GM19035 (cell line): Measurements from ENCODE around the gene SYF2.
"Not testable (repeated sequence)": the region's sequence is repeated elsewhere in the genome, so short reads cannot be mapped to it uniquely, and the experiment has no call there.

Experiments used
- ATAC-seq: cut with Tn5 transposase; IDR thresholded peaks from one replicate; pipeline ENCODE4 v1.9.1; 2021; ENCODE audit not compliant: unreplicated experiment

The SYF2 gene

GRCh38 chr1:25208092-25208491, 24.2 kb downstream of the SYF2 start:
- no peak for ATAC-seq

- ATAC-seq = no peak
Observed at GRCh38 chr1:25206201-25206600, 26.1 kb downstream of the SYF2 start.

GRCh38 chr1:25205786-25206185, 26.5 kb downstream of the SYF2 start:
- no peak for ATAC-seq

GRCh38 chr1:25204797-25205480, 27.4 kb downstream of the SYF2 start:
- ATAC-seq = no peak

GRCh38 chr1:25201006-25201405, 31.3 kb downstream of the SYF2 start:
- ATAC-seq = no peak

- no peak for ATAC-seq
Observed at GRCh38 chr1:25199819-25200620, 32.3 kb downstream of the SYF2 start.

- ATAC-seq = no peak
Observed at GRCh38 chr1:25198663-25199252, 33.5 kb downstream of the SYF2 start.

- ATAC-seq = no peak
Observed at GRCh38 chr1:25197982-25198662, 34.2 kb downstream of the SYF2 start.

GRCh38 chr1:25197235-25197975, 34.9 kb downstream of the SYF2 start:
- no peak for ATAC-seq

- ATAC-seq = no peak
Observed at GRCh38 chr1:25196830-25197229, 35.5 kb downstream of the SYF2 start.

GRCh38 chr1:25195835-25196234, 36.5 kb downstream of the SYF2 start:
- ATAC-seq = no peak

GRCh38 chr1:25194572-25195020, 37.7 kb downstream of the SYF2 start:
- no peak for ATAC-seq

GRCh38 chr1:25194054-25194453, 38.2 kb downstream of the SYF2 start:
- no peak for ATAC-seq

- no peak for ATAC-seq
Observed at GRCh38 chr1:25193229-25193628, 39.1 kb downstream of the SYF2 start.

- ATAC-seq = no peak
Observed at GRCh38 chr1:25192154-25192553, 40.1 kb downstream of the SYF2 start.

- ATAC-seq = no peak
Observed at GRCh38 chr1:25190260-25190659, 42.0 kb downstream of the SYF2 start.

- not testable (repeated sequence) for ATAC-seq
Observed at GRCh38 chr1:25187904-25188303, 44.4 kb downstream of the SYF2 start.

- no peak for ATAC-seq
Observed at GRCh38 chr1:25187077-25187476, 45.2 kb downstream of the SYF2 start.

GRCh38 chr1:25186161-25187007, 45.9 kb downstream of the SYF2 start:
- ATAC-seq = no peak
